H1 (cell line): ENCODE measurements around the gene LENG1. TPM values are rescaled to one million over a fixed set of nuclear protein-coding genes. Genes with fewer than 3 reads are reported as not detected.

Experiments used
- CTCF ChIA-PET: fragments of 300-600 bp; sonication (Branson Sonifier 250); formaldehyde crosslinking; loops from one replicate; lab custom pipeline; 2021; ENCODE audit not compliant: partially characterized antibody; lab: Charles Lee
- POLR2A ChIA-PET: fragments of 300-600 bp; sonication (Branson Sonifier 250); formaldehyde crosslinking; loops from one replicate; lab custom pipeline; 2021; ENCODE audit warnings: inconsistent platforms; ENCODE audit not compliant: partially characterized antibody; lab: Charles Lee
- DNase-seq, 2 experiments: peaks; one replicate each; pipeline versions ENCODE4 v3.0.0 to v3.0.0-alpha.2; 2010 to 2022; ENCODE audit warnings: low spot score in 2 of 2, low read depth in 1 of 2, mixed read lengths in 1 of 2
- FAIRE-seq: peaks from 2 replicates; lab custom pipeline; 2011; peaks lifted over from hg19 to GRCh38; lab: Jason Lieb, UNC
- H2AFZ ChIP-seq: 2 replicates; pipeline ENCODE4 v1.8.1; 2012; ENCODE audit warnings: low read length, inconsistent platforms
- H2AK5ac ChIP-seq: 2 replicates; pipeline ENCODE4 v1.6.1; 2013; ENCODE audit warnings: low read depth, low read length
- H2BK120ac ChIP-seq: replicated peaks from 2 replicates; pipeline ENCODE3; 2013; ENCODE audit warnings: low read depth, low read length, inconsistent platforms
- H2BK12ac ChIP-seq: 2 replicates; pipeline ENCODE4 v1.6.1; 2013; ENCODE audit warnings: low read depth, low read length
- H2BK15ac ChIP-seq: 2 replicates; pipeline ENCODE4 v1.6.1; 2013; ENCODE audit warnings: low read length
- H2BK20ac ChIP-seq: 2 replicates; pipeline ENCODE4 v1.6.1; 2013; ENCODE audit warnings: low read length
- H2BK5ac ChIP-seq: 2 replicates; pipeline ENCODE4 v1.6.1; 2013; ENCODE audit warnings: low read depth, low read length
- H3K14ac ChIP-seq: 2 replicates; pipeline ENCODE4 v1.6.1; 2013; ENCODE audit warnings: inconsistent platforms; ENCODE audit not compliant: insufficient read length
- H3K18ac ChIP-seq: 2 replicates; pipeline ENCODE4 v1.6.1; 2013; ENCODE audit warnings: low read length; ENCODE audit errors: extremely low read depth
- H3K23ac ChIP-seq: 2 replicates; pipeline ENCODE4 v1.6.1; 2013; ENCODE audit warnings: inconsistent platforms; ENCODE audit not compliant: insufficient read length
- H3K23me2 ChIP-seq: 2 replicates; pipeline ENCODE4 v1.6.1; 2013; ENCODE audit warnings: low read depth, low read length
- H3K27ac ChIP-seq: 2 replicates; pipeline ENCODE4 v1.6.1; 2011; ENCODE audit warnings: low read depth, low read length, inconsistent platforms
- H3K27me3 ChIP-seq, 4 experiments: replicated peaks in 1 of 4; 1 replicate in 1 of 4; 2 replicates in 3 of 4; pipeline versions ENCODE4 v1.6.1 to v1.8.1; 2011 to 2013; ENCODE audit warnings: low read length in 3 of 4, mild to moderate bottlenecking in 3 of 4, inconsistent platforms in 2 of 4, mixed read lengths in 2 of 4, moderate library complexity in 1 of 4; ENCODE audit not compliant: control insufficient read depth in 3 of 4, insufficient read depth in 3 of 4; ENCODE audit errors: extremely low read depth in 1 of 4
- H3K36me3 ChIP-seq, 4 experiments: 2 replicates each; pipeline versions ENCODE4 v1.6.1 to v1.8.1; 2011 to 2013; ENCODE audit warnings: mild to moderate bottlenecking in 4 of 4, low read length in 3 of 4, moderate library complexity in 2 of 4, control low read depth in 1 of 4, inconsistent platforms in 1 of 4; ENCODE audit not compliant: insufficient read depth in 4 of 4, control insufficient read depth in 2 of 4
- H3K4ac ChIP-seq: replicated peaks from 2 replicates; pipeline ENCODE3; 2013; ENCODE audit warnings: low read length, low read depth, mixed read lengths, inconsistent platforms; ENCODE audit not compliant: insufficient read length
- H3K4me1 ChIP-seq, 4 experiments: replicated peaks in 1 of 4; 1 replicate in 1 of 4; 2 replicates in 3 of 4; pipeline versions ENCODE4 v1.6.1 to v1.8.1; 2011 to 2013; ENCODE audit warnings: low read length in 3 of 4, inconsistent platforms in 2 of 4, mixed read lengths in 1 of 4; ENCODE audit not compliant: insufficient read depth in 4 of 4, control insufficient read depth in 3 of 4
- H3K4me2 ChIP-seq, 2 experiments: 2 replicates each; pipeline versions ENCODE4 v1.6.1 to v1.8.1; 2011 to 2013; ENCODE audit warnings: low read depth in 2 of 2, low read length in 2 of 2, control low read depth in 1 of 2, inconsistent platforms in 1 of 2, mild to moderate bottlenecking in 1 of 2; ENCODE audit not compliant: insufficient read depth in 1 of 2
- H3K4me3 ChIP-seq, 4 experiments: fragments of 200-600, 300-600 bp in 1 of 4; sonication (generic), shearing (Covaris generic), sonication (Bioruptor Twin) in 1 of 4; 2 replicates each; pipeline versions ENCODE4 v1.5.1 to v1.8.1; 2011 to 2016; ENCODE audit warnings: low read length in 4 of 4, low read depth in 3 of 4, control low read depth in 2 of 4, inconsistent platforms in 2 of 4, mild to moderate bottlenecking in 2 of 4, mixed read lengths in 1 of 4, moderate library complexity in 1 of 4; ENCODE audit not compliant: insufficient read depth in 2 of 4; ENCODE audit errors: extremely low read depth in 1 of 4
- H3K56ac ChIP-seq: replicated peaks from 2 replicates; pipeline ENCODE3; 2013; ENCODE audit warnings: low read depth, mild to moderate bottlenecking, mixed read lengths, low read length, inconsistent platforms; ENCODE audit not compliant: insufficient read length
- H3K79me1 ChIP-seq: 2 replicates; pipeline ENCODE4 v1.6.1; 2013; ENCODE audit warnings: low read depth, low read length, control low read depth
- H3K79me2 ChIP-seq, 2 experiments: 2 replicates each; pipeline versions ENCODE4 v1.6.1 to v1.8.1; 2012 to 2013; ENCODE audit warnings: low read length in 2 of 2, mild to moderate bottlenecking in 2 of 2, inconsistent platforms in 1 of 2; ENCODE audit not compliant: insufficient read depth in 2 of 2, control insufficient read depth in 1 of 2
- H3K9ac ChIP-seq, 4 experiments: replicated peaks in 1 of 4; 1 replicate in 1 of 4; 2 replicates in 3 of 4; pipeline versions ENCODE4 v1.6.1 to v1.8.1; 2011 to 2013; ENCODE audit warnings: low read depth in 3 of 4, low read length in 3 of 4, control low read depth in 2 of 4, mild to moderate bottlenecking in 2 of 4, moderate library complexity in 2 of 4, inconsistent platforms in 1 of 4; ENCODE audit errors: extremely low read depth in 1 of 4
- H3K9me3 ChIP-seq, 2 experiments: 2 replicates each; pipeline versions ENCODE4 v1.6.1 to v1.8.1; 2012 to 2013; ENCODE audit warnings: mild to moderate bottlenecking in 2 of 2, moderate library complexity in 2 of 2, control low read depth in 1 of 2, inconsistent platforms in 1 of 2, low read depth in 1 of 2, low read length in 1 of 2, mixed read lengths in 1 of 2; ENCODE audit not compliant: insufficient read depth in 2 of 2
- H4K20me1 ChIP-seq, 2 experiments: replicated peaks in 1 of 2; 2 replicates each; pipeline versions ENCODE3 to v1.8.1; 2011 to 2013; ENCODE audit warnings: inconsistent platforms in 2 of 2, low read length in 2 of 2, mild to moderate bottlenecking in 1 of 2; ENCODE audit not compliant: insufficient read depth in 2 of 2, control insufficient read depth in 1 of 2
- H4K5ac ChIP-seq: 2 replicates; pipeline ENCODE4 v1.6.1; 2013; ENCODE audit warnings: low read length, low read depth, mixed read lengths, inconsistent platforms; ENCODE audit not compliant: insufficient read length
- H4K8ac ChIP-seq: 2 replicates; pipeline ENCODE4 v1.8.0; 2013; ENCODE audit warnings: mild to moderate bottlenecking, moderate library complexity, low read length, inconsistent platforms; ENCODE audit not compliant: insufficient read depth; ENCODE audit errors: extremely low read depth
- H4K91ac ChIP-seq: replicated peaks from 2 replicates; pipeline ENCODE3; 2013; ENCODE audit warnings: low read length, mixed read lengths, inconsistent platforms; ENCODE audit not compliant: insufficient read length
- BRCA1 ChIP-seq: IDR thresholded peaks from 2 replicates; pipeline ENCODE4 v1.6.1; 2012; ENCODE audit warnings: low read depth, low read length, improper control_type of control experiment
- CBX5 ChIP-seq: fragments of 300-800, 300-1000 bp; sonication (generic); IDR thresholded peaks from 2 replicates; pipeline ENCODE4 v1.7.1; 2016; ENCODE audit warnings: antibody characterized with exemption, low read length, low read depth
- CHD1 ChIP-seq: IDR thresholded peaks from 2 replicates; pipeline ENCODE4 v1.6.1; 2012; ENCODE audit warnings: low read depth, low read length, improper control_type of control experiment
- EGR1 ChIP-seq: IDR thresholded peaks from 2 replicates; pipeline ENCODE4 v1.6.1; 2011; ENCODE audit warnings: low read depth, low read length, borderline replicate concordance
- JUN ChIP-seq: IDR thresholded peaks from 2 replicates; pipeline ENCODE4 v1.6.1; 2011; ENCODE audit warnings: low read depth, mild to moderate bottlenecking, improper control_type of control experiment, low read length
- JUND ChIP-seq: IDR thresholded peaks from 2 replicates; pipeline ENCODE4 v1.6.1; 2011; ENCODE audit warnings: mild to moderate bottlenecking, improper control_type of control experiment, low read length
- KDM5A ChIP-seq: fragments of 200-600 bp; IDR thresholded peaks from 2 replicates; pipeline ENCODE4 v1.7.1; 2012; ENCODE audit warnings: mild to moderate bottlenecking, low read length, inconsistent platforms, mixed read lengths
- POLR2A ChIP-seq, 2 experiments: IDR thresholded peaks; 1 replicate in 1 of 2; 2 replicates in 1 of 2; pipeline ENCODE4 v1.6.1; 2011; ENCODE audit warnings: low read depth in 2 of 2, low read length in 2 of 2, mild to moderate bottlenecking in 2 of 2; ENCODE audit errors: control extremely low read depth in 1 of 2
- RXRA ChIP-seq: IDR thresholded peaks from 2 replicates; pipeline ENCODE4 v1.6.1; 2011; ENCODE audit warnings: low read depth, mild to moderate bottlenecking, low read length, moderate library complexity; ENCODE audit not compliant: insufficient read depth
- SIN3A ChIP-seq, 2 experiments: IDR thresholded peaks in 1 of 2; conservative IDR thresholded peaks in 1 of 2; 2 replicates each; pipeline ENCODE4 v1.6.1; 2011 to 2012; ENCODE audit warnings: low read length in 2 of 2, improper control_type of control experiment in 1 of 2, low read depth in 1 of 2, mild to moderate bottlenecking in 1 of 2
- SRF ChIP-seq: IDR thresholded peaks from 2 replicates; pipeline ENCODE4 v1.6.1; 2011; ENCODE audit warnings: mild to moderate bottlenecking, low read depth, low read length, moderate library complexity
- WGBS, 2 experiments: shearing (Covaris generic) in 1 of 2; methylation state at CpG; one replicate each; pipeline versions ENCODE4 v1.1.6 to v1.1.7; 2013 to 2015; ENCODE audit warnings: low lambda C conversion rate in 2 of 2, mixed read lengths in 2 of 2, inconsistent platforms in 1 of 2, low coverage in 1 of 2, missing lambda C conversion rate in 1 of 2; ENCODE audit not compliant: insufficient replicate concordance in 2 of 2, insufficient coverage in 1 of 2, insufficient read length in 1 of 2; ENCODE audit errors: extremely low coverage in 1 of 2, missing lambda C conversion rate in 1 of 2; 5-methylcytosine and 5-hydroxymethylcytosine counted together
- polyA plus RNA-seq, 7 experiments: library from polyadenylated mRNA; depleted of rRNA in 3 of 7; stranded (reverse) in 5 of 7; unstranded in 2 of 7; fragments of >200 nt in 5 of 7; fragments of 200-250 nt in 2 of 7; gene quantifications; 1 replicate in 5 of 7; 2 replicates in 1 of 7; 4 replicates in 1 of 7; pipeline versions ENCODE4 v1.2.1 to v1.2.3, GENCODE V29; 2011 to 2013; ENCODE audit warnings: missing spikeins in 2 of 7, mixed read lengths in 2 of 7
- total RNA-seq: library from RNA; stranded (reverse); fragmentation: NEBNext Ultra II Directional; extraction: Animal tissue kit (Norgen Biotek cat#: 25700); gene quantifications from 2 replicates; pipeline ENCODE4 v1.2.1, GENCODE V29; 2021
- TF ChIP-seq, protein P1 (sequence below), 3 experiments: IDR thresholded peaks; 1 replicate in 2 of 3; 2 replicates in 1 of 3; pipeline versions ENCODE4 v1.5.1 to v1.6.1; 2011; ENCODE audit warnings: low read length in 3 of 3, mild to moderate bottlenecking in 3 of 3, inconsistent platforms in 2 of 3, low read depth in 1 of 3, moderate library complexity in 1 of 3; ENCODE audit not compliant: insufficient read depth in 1 of 3; ENCODE audit errors: control extremely low read depth in 1 of 3

The LENG1 gene
- total and polyA plus RNA-seq, 2 of the 8 experiments (the other 6 are each of a cell fraction or from before 2014, with no cell fraction given): 1.2 to 4.4 TPM

DNA sequence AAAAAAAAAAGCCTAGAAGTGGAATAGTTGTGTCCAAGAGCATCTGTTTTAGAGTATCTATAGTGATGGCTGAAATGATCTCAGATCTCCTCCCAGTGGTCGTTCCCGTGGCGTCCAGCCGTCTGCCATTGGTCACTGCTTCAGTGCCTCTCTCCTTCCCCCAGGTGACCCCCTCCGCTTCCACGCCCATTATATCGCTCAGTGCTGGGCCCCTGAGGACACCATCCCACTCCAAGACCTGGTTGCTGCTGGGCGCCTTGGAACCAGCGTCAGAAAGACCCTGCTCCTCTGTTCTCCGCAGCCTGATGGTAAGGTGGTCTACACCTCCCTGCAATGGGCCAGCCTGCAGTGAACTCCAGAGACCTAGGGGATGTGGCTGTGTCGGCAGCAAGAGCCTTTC lies 33.5 kb upstream of the LENG1 start:
- H3K9ac ChIP-seq: peak overlapping the region in 1 of 4 experiments; percentile 28; a peak in 1 of 7 replicates
- no peak overlapping the region for H2BK12ac ChIP-seq
- H3K36me3 ChIP-seq: peaks cover 3 to 19% (median 5%) of the 10 kb centered on the region in 4 experiments; a peak in 7 of 8 replicates
- no peak for TF ChIP-seq JUND
- no peak for TF ChIP-seq SIN3A (conservative IDR thresholded peaks at IDR 0.05 in 1 of 2, IDR thresholded peaks at IDR 0.05 in 1 of 2; ENCODE audit: low read depth in 1 of 2, low read length in 2 of 2)
- TF ChIP-seq RXRA: no peak
- TF ChIP-seq BRCA1: no peak
- TF ChIP-seq EGR1: no peak
- no peak for TF ChIP-seq CBX5
- TF ChIP-seq KDM5A: no peak
- no peak for TF ChIP-seq CHD1
- TF ChIP-seq POLR2A (IDR thresholded peaks at IDR 0.05; ENCODE audit: control extremely low read depth in 1 of 2, low read depth in 2 of 2, low read length in 2 of 2): no peak
- TF ChIP-seq JUN: no peak
- TF ChIP-seq, protein P1, sequence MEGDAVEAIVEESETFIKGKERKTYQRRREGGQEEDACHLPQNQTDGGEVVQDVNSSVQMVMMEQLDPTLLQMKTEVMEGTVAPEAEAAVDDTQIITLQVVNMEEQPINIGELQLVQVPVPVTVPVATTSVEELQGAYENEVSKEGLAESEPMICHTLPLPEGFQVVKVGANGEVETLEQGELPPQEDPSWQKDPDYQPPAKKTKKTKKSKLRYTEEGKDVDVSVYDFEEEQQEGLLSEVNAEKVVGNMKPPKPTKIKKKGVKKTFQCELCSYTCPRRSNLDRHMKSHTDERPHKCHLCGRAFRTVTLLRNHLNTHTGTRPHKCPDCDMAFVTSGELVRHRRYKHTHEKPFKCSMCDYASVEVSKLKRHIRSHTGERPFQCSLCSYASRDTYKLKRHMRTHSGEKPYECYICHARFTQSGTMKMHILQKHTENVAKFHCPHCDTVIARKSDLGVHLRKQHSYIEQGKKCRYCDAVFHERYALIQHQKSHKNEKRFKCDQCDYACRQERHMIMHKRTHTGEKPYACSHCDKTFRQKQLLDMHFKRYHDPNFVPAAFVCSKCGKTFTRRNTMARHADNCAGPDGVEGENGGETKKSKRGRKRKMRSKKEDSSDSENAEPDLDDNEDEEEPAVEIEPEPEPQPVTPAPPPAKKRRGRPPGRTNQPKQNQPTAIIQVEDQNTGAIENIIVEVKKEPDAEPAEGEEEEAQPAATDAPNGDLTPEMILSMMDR (IDR thresholded peaks at IDR 0.05; ENCODE audit: control extremely low read depth in 1 of 3, insufficient read depth in 1 of 3, low read depth in 1 of 3, low read length in 3 of 3): no peak
- no peak for TF ChIP-seq SRF

More for the DNA sequence above, 33.5 kb upstream of the LENG1 start:
- H2BK120ac ChIP-seq: no peak overlapping the region
- no peak overlapping the region for H4K8ac ChIP-seq
- H3K9me3 ChIP-seq: no peaks in the 10 kb centered on the region
- ChIA-PET CTCF (interaction anchor here (0.5 to 1.2 kb wide), 2 partner anchors 13 to 390 kb away, joined by 3 read pairs; no protein-coding TSS in a partner anchor), POLR2A (interaction anchor here (28.7 kb wide), 1 partner anchor 14 kb away, joined by 909 read pairs; the partner anchor contains the start of gene RPS9)
- H3K23me2 ChIP-seq: peaks cover 11% of the 10 kb centered on the region
- H3K27me3 ChIP-seq: no peaks in the 10 kb centered on the region
- no peak overlapping the region for H3K4me3 ChIP-seq
- no peaks in the 10 kb centered on the region for H4K20me1 ChIP-seq
- no peak overlapping the region for H3K56ac ChIP-seq
- no peak overlapping the region for H2AK5ac ChIP-seq
- no peak overlapping the region for H3K18ac ChIP-seq
- no peak overlapping the region for H3K4ac ChIP-seq
- no peak overlapping the region for H4K5ac ChIP-seq
- H2BK5ac ChIP-seq: no peak overlapping the region
- no peak overlapping the region for H3K14ac ChIP-seq
- H2BK15ac ChIP-seq: no peak overlapping the region
- H2AFZ ChIP-seq: no peak overlapping the region
- WGBS, 2 experiments: 86% methylated on average over 11 of the region's 11 CpGs; no CpG with 5 or more reads in 1 of the 2 experiments
- no peak overlapping the region; a peak in 1 of 4 replicates for H3K4me2 ChIP-seq
- no peak overlapping the region for H3K23ac ChIP-seq
- no peak for DNase-seq
- no peak overlapping the region for H4K91ac ChIP-seq
- H3K27ac ChIP-seq: no peak overlapping the region
- no peak overlapping the region for H2BK20ac ChIP-seq
- H3K79me1 ChIP-seq: peaks cover 8% of the 10 kb centered on the region
- FAIRE-seq: no peak
- peaks cover 3 to 11% (median 6%) of the 10 kb centered on the region in 4 experiments; a peak in 5 of 7 replicates for H3K4me1 ChIP-seq
- H3K79me2 ChIP-seq: peaks cover 2 to 15% of the 10 kb centered on the region in 2 experiments; a peak in 3 of 4 replicates
